Panc1 (cell line): ENCODE measurements around the gene GPR83. TPM values are rescaled to one million over a fixed set of nuclear protein-coding genes. Genes with fewer than 3 reads are reported as not detected.

Experiments
- ATAC-seq: fragments of 200-7000 bp; cut with Tn5 transposase; 2 replicates; pipeline ENCODE4 v1.9.1; 2020; ENCODE audit warnings: mild to moderate bottlenecking, moderate library complexity
- BruUV-seq: library from RNA; stranded (reverse); fragments of 400-500 nt; replicated peaks from 2 replicates; lab custom pipeline; 2021; lab: Mats Ljungman, UMichigan
- CTCF ChIA-PET: fragments of 300-600 bp; sonication (Branson Sonifier 250); formaldehyde crosslinking; loops from one replicate; lab custom pipeline; 2022; ENCODE audit warnings: antibody characterized with exemption; lab: Charles Lee
- POLR2A ChIA-PET: fragments of 300-600 bp; sonication (Branson Sonifier 250); formaldehyde crosslinking; loops from one replicate; lab custom pipeline; 2022; ENCODE audit warnings: antibody characterized with exemption; lab: Charles Lee
- DNase-seq: peaks from one replicate; pipeline ENCODE4 v3.0.0-alpha.2; 2010; ENCODE audit warnings: low read depth, low spot score
- H3K27ac ChIP-seq: 2 replicates; pipeline ENCODE4 v1.5.1; 2011; ENCODE audit warnings: mild to moderate bottlenecking, low read length, inconsistent platforms
- H3K27me3 ChIP-seq: fragments of 200-500 bp; sonication (Bioruptor generic); 2 replicates; pipeline ENCODE4 v1.6.0; 2014; ENCODE audit warnings: low read length, inconsistent platforms; ENCODE audit not compliant: control insufficient read depth, insufficient read depth
- H3K36me3 ChIP-seq: fragments of 200-500 bp; sonication (Bioruptor generic); 2 replicates; pipeline ENCODE4 v1.5.1; 2014; ENCODE audit warnings: inconsistent platforms, mild to moderate bottlenecking, low read length, moderate library complexity; ENCODE audit not compliant: control insufficient read depth, insufficient read depth
- H3K4me1 ChIP-seq: 2 replicates; pipeline ENCODE4 v1.5.1; 2011; ENCODE audit warnings: inconsistent platforms, mild to moderate bottlenecking, low read length, moderate library complexity; ENCODE audit not compliant: control insufficient read depth, insufficient read depth
- H3K4me3 ChIP-seq, 2 experiments: 2 replicates each; pipeline ENCODE4 v1.5.1; 2011 to 2012; ENCODE audit warnings: low read depth in 2 of 2, low read length in 2 of 2, mild to moderate bottlenecking in 2 of 2, inconsistent platforms in 1 of 2, moderate library complexity in 1 of 2
- H3K9me3 ChIP-seq: fragments of 200-500 bp; sonication (Bioruptor generic); 2 replicates; pipeline ENCODE4 v1.5.1; 2014; ENCODE audit warnings: low read depth, mild to moderate bottlenecking, inconsistent platforms, low read length, moderate library complexity; ENCODE audit not compliant: control insufficient read depth, insufficient read depth
- CTCF ChIP-seq: fragments of 450-650 bp; IDR thresholded peaks from 2 replicates; pipeline ENCODE4 v1.5.1; 2017; ENCODE audit warnings: mild to moderate bottlenecking
- POLR2AphosphoS5 ChIP-seq: IDR thresholded peaks from 2 replicates; pipeline ENCODE4 v1.6.1; 2012; ENCODE audit warnings: mild to moderate bottlenecking, low read depth, low read length, moderate library complexity
- REST ChIP-seq, 2 experiments: IDR thresholded peaks; 2 replicates each; pipeline ENCODE4 v1.6.1; 2011 to 2012; ENCODE audit warnings: low read depth in 2 of 2, control low read depth in 1 of 2, low read length in 1 of 2, mild to moderate bottlenecking in 1 of 2, moderate library complexity in 1 of 2; ENCODE audit not compliant: insufficient read depth in 1 of 2
- SIN3A ChIP-seq: IDR thresholded peaks from 2 replicates; pipeline ENCODE4 v1.6.1; 2012; ENCODE audit warnings: low read depth, mild to moderate bottlenecking, low read length, moderate library complexity, borderline replicate concordance; ENCODE audit not compliant: insufficient read depth
- TCF7L2 ChIP-seq: IDR thresholded peaks from 2 replicates; pipeline ENCODE4 v1.6.1; 2011; ENCODE audit warnings: mild to moderate bottlenecking, low read depth, low read length, inconsistent platforms
- in situ Hi-C: cut with HindIII; loops from 2 replicates; pipeline ENCODE4 v1.10.0; 2016; ENCODE audit warnings: low sequenced_read_pairs, low pct_unique_long_range_greater_than_20kb
- intact Hi-C: fragments of 100-400 bp; cut with micrococcal nuclease; formaldehyde crosslinking; loops from one replicate; pipeline ENCODE4 v1.10.0; 2022; ENCODE audit not compliant: unreplicated experiment
- total RNA-seq: library from RNA; stranded (reverse); gene quantifications from one replicate; pipeline ENCODE4 v1.2.1, GENCODE V29; 2021; ENCODE audit not compliant: unreplicated experiment

GPR83 gene
- total RNA-seq, 1 experiment from 2014 or later: 0.05 TPM

- ChIA-PET POLR2A (no interaction called here), CTCF (no interaction called here)
- Histone ChIP-seq H3K27me3 (no peaks in the 10 kb centered on the region), H3K4me3 (no peak overlapping the region), H3K4me1 (no peaks in the 10 kb centered on the region), H3K36me3 (no peaks in the 10 kb centered on the region), H3K27ac (no peak overlapping the region), H3K9me3 (no peaks in the 10 kb centered on the region)
- no TSS peak for BruUV-seq
- TF ChIP-seq REST (IDR thresholded peaks at IDR 0.05; ENCODE audit: insufficient read depth in 1 of 2, low read depth in 2 of 2, low read length in 1 of 2) (no peak), SIN3A (no peak), POLR2AphosphoS5 (no peak), CTCF (no peak), TCF7L2 (no peak)
- ATAC-seq: no peak
- in situ Hi-C loops: no loop called here
- DNase-seq: no peak
- intact Hi-C loops: no loop called here
Observed at GRCh38 chr11:94338651-94339050, 62.6 kb downstream of the GPR83 start.

DNA sequence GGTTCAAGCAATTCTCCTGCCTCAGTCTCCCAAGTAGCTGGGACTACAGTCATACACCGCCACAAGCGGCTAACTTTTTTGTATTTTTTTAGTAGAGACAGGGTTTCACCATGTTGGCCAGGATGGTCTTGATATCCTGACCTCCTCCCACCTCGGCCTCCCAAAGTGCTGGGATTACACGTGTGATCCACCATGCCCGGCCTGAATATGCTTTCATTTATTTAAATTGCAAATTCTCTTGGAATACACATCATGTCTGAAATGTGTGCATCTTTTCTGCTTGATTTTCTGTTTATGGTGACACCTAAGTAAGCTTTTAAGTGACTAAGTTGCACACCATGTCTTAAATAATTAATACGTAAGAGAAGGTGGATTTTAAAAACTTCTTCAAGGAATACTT, 65.2 kb downstream of the GPR83 start:
- in situ Hi-C loops: no loop called here
- POLR2A ChIA-PET: interaction anchor here (0.7 kb wide), 1 partner anchor 402 kb away, joined by 4 read pairs; no protein-coding TSS in a partner anchor

More for the DNA sequence above, 65.2 kb downstream of the GPR83 start:
- Histone ChIP-seq H3K4me3 (no peak overlapping the region), H3K27ac (no peak overlapping the region), H3K4me1 (peaks cover under 1% of the 10 kb centered on the region; the same call in 1 of the 2 replicates), H3K9me3 (no peaks in the 10 kb centered on the region), H3K36me3 (no peaks in the 10 kb centered on the region), H3K27me3 (no peaks in the 10 kb centered on the region)
- CTCF ChIA-PET: no interaction called here
- no peak for TF ChIP-seq POLR2AphosphoS5
- no peak for TF ChIP-seq REST (IDR thresholded peaks at IDR 0.05; ENCODE audit: insufficient read depth in 1 of 2, low read depth in 2 of 2, low read length in 1 of 2)
- no peak for TF ChIP-seq CTCF
- TF ChIP-seq TCF7L2: no peak
- TF ChIP-seq SIN3A: no peak
- intact Hi-C loops: no loop called here
- DNase-seq: no peak
- ATAC-seq: no peak
- no TSS peak for BruUV-seq
